Activated CD4-positive, alpha-beta T cell treated with anti-CD3 and anti-CD28 coated beads, Interleukin-2, amount 10 ng/mL, durations not matched to agents 7 days and 5 days (primary cell): ENCODE data around the gene ACP7. TPM values are rescaled to one million over a fixed set of nuclear protein-coding genes. Genes with fewer than 3 reads are reported as not detected.
"Not testable (repeated sequence)": the region's sequence is repeated elsewhere in the genome, so short reads cannot be mapped to it uniquely, and the experiment has no call there.

Experiments used
- CTCF ChIA-PET: fragments of 350-600 bp; sonication (Branson Sonifier 250); formaldehyde crosslinking; loops from one replicate; lab custom pipeline; 2021; ENCODE audit warnings: antibody characterized with exemption; lab: Charles Lee
- POLR2A ChIA-PET: fragments of 350-600 bp; sonication (Branson Sonifier 250); formaldehyde crosslinking; loops from one replicate; lab custom pipeline; 2021; ENCODE audit warnings: antibody characterized with exemption; lab: Charles Lee
- DNase-seq: peaks from one replicate; pipeline ENCODE4 v3.0.0-alpha.2; 2020
- H3K27ac Mint-ChIP-seq: one replicate; pipeline ENCODE4 v1.8.0; 2021; ENCODE audit warnings: mild to moderate bottlenecking, moderate library complexity, mixed read lengths
- H3K27me3 Mint-ChIP-seq: one replicate; pipeline ENCODE4 v1.8.0; 2021; ENCODE audit warnings: mixed read lengths
- H3K36me3 Mint-ChIP-seq: one replicate; pipeline ENCODE4 v1.8.0; 2021; ENCODE audit warnings: low read depth, mixed read lengths
- H3K4me1 Mint-ChIP-seq: one replicate; pipeline ENCODE4 v1.8.0; 2021; ENCODE audit warnings: mixed read lengths
- H3K4me3 Mint-ChIP-seq: one replicate; pipeline ENCODE4 v1.8.0; 2021; ENCODE audit warnings: mild to moderate bottlenecking, moderate library complexity, mixed read lengths
- H3K9me3 Mint-ChIP-seq: one replicate; pipeline ENCODE4 v1.8.0; 2021; ENCODE audit warnings: mixed read lengths
- total RNA-seq, 2 experiments: library from RNA; stranded (reverse); gene quantifications; one replicate each; pipeline ENCODE4 v1.2.3, GENCODE V29; 2021

The ACP7 gene
- total RNA-seq, 2 experiments from 2014 or later, result not detected

DNA sequence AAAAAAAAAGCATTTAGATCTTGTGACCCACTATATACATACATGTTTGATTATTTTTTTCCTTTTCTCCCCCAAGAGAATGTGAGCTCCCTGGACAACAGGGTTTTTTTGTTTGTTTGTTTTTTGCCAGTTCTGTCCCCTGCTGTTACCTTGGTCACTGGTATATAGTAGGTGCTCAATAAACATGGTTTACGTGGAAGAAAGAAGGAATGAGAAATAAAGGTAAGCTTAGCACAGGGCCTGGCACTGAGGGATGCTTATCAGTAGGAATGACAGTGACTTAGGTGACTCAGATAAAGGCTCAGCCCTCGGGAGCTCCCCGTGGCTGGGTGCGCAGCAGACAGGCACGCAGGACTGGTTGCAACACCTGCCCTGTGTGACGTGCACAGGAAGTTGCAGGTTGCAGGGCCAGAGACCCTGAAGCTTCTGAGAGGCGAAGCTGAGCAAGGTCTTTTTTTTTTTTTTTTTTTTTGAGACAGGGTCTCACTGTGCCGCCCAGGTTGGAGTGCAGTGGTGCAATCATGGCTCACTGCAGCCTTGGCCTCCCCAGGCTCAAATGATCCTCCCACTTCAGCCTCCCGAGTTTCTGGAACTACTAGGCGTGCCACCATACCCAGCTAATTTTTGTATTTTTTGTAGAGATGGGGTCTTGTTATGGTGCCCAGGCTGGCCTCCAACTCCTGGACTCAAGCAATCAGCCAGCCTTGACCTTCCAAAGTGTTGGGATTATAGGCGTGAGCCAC, 31.1 kb downstream of the ACP7 start:
- DNase-seq, result no peak
- POLR2A ChIA-PET, result no interaction called here
- CTCF ChIA-PET, result no interaction called here
- H3K4me3 Mint-ChIP-seq, result no peak overlapping the region
- peaks cover 8% of the 10 kb centered on the region for H3K27me3 Mint-ChIP-seq
- H3K36me3 Mint-ChIP-seq, result no peaks in the 10 kb centered on the region
- no peaks in the 10 kb centered on the region for H3K9me3 Mint-ChIP-seq
- no peak overlapping the region for H3K27ac Mint-ChIP-seq
- H3K4me1 Mint-ChIP-seq, result peaks cover 5% of the 10 kb centered on the region

DNA sequence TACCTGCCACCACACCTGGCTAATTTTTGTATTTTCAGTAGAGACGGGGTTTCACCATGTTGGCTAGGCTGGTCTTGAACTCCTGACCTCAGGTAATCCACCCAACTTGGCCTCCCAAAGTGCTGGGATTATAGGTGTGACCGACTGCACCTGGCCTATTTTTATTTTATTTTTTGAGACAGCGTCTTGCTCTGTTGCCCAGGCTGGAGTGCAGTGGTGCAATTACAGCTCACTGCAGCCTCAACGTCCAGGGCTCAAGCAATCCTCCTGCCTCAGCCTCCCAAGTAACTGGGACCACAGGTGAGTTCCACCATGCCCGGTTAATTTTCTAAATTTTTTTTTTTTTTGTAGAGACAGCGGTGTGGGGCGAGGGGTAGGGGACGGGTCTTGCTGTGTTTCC, 32.9 kb downstream of the ACP7 start:
- H3K36me3 Mint-ChIP-seq, DNase-seq, H3K9me3 Mint-ChIP-seq, H3K4me3 Mint-ChIP-seq, H3K4me1 Mint-ChIP-seq, H3K27ac Mint-ChIP-seq: not testable (repeated sequence)
- H3K27me3 Mint-ChIP-seq, result peaks cover 12% of the 10 kb centered on the region
- ChIA-PET CTCF (interaction anchor here (0.6 kb wide), 1 partner anchor 224 kb away, joined by 3 read pairs; no protein-coding TSS in a partner anchor), POLR2A (interaction anchor here (0.6 kb wide), 1 partner anchor 82 kb away, joined by 3 read pairs; no protein-coding TSS in a partner anchor)

DNA sequence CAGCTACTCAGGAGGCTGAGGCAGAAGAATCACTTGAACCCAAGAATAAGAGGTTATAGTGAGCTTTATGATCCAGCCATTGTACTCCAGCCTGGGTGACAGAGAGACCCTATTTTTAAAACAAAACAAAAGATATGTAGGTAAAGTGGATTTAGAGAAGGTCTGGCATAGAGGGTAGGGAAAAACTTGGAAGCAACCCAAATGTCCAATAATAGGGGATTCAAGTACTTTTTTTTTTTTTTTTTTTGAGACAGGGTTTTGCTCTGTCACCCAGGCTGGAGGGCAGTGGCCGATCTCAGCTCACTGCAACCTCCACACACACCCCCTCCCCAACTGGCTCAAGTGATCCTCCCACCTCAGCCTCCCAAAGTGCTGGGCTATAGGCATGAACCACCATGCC, 35.7 kb downstream of the ACP7 start:
- Mint-ChIP-seq H3K36me3 (no peaks in the 10 kb centered on the region), H3K27me3 (peaks cover 7% of the 10 kb centered on the region), H3K4me3 (no peak overlapping the region), H3K4me1 (peaks cover 20% of the 10 kb centered on the region), H3K9me3 (no peaks in the 10 kb centered on the region), H3K27ac (no peak overlapping the region)
- CTCF ChIA-PET, result interaction anchor here (0.8 kb wide), 1 partner anchor 210 kb away, joined by 3 read pairs; no protein-coding TSS in a partner anchor
- POLR2A ChIA-PET, result no interaction called here
- DNase-seq, result no peak

DNA sequence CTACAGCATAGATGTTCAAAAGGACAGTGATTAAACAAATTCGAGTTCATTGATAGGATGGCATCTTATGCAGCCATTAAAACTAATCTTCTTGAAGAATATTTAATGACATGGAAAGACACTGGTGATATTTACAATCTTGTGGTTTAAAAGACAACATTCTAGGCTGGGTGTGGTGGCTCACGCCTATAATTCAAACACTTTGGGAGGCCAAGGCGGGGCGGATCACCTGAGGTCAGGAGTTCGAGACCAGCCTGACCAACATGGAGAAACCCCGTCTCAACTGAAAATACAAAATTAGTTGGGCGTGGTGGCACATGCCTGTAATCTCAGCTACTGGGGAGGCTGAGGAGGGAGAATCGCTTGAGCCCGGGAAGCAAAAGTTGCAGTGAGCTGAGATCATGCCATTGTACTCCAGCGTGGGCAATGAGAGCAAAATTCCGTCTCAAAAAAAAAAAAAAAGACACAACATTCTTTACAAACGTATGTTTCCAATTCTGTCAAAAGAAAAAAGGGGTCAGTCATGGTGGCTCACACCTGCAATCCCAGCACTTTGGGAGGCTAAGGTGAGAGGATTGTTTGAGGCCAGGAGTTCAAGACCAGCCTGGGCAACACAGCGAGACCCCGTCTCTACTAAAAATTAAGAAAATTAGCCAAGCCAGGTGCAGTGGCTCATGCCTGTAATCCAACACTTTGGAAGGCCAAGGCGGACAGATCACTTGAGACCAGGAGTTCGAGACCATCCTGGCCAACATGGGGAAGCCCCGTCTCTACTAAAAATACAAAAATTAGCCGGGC, 39.0 kb downstream of the ACP7 start:
- POLR2A ChIA-PET, result no interaction called here
- Mint-ChIP-seq H3K4me1 (peaks cover 43% of the 10 kb centered on the region), H3K27me3 (peaks cover 5% of the 10 kb centered on the region), H3K27ac (no peak overlapping the region), H3K4me3 (peak overlapping the region; percentile 27), H3K9me3 (no peaks in the 10 kb centered on the region), H3K36me3 (peaks cover 1% of the 10 kb centered on the region)
- CTCF ChIA-PET, result interaction anchor here (0.6 to 1.0 kb wide), 4 partner anchors 15 to 784 kb away, joined by 3 to 7 read pairs (median 4); partner anchors contain the start of gene PLEKHG2
- DNase-seq, result no peak

DNA sequence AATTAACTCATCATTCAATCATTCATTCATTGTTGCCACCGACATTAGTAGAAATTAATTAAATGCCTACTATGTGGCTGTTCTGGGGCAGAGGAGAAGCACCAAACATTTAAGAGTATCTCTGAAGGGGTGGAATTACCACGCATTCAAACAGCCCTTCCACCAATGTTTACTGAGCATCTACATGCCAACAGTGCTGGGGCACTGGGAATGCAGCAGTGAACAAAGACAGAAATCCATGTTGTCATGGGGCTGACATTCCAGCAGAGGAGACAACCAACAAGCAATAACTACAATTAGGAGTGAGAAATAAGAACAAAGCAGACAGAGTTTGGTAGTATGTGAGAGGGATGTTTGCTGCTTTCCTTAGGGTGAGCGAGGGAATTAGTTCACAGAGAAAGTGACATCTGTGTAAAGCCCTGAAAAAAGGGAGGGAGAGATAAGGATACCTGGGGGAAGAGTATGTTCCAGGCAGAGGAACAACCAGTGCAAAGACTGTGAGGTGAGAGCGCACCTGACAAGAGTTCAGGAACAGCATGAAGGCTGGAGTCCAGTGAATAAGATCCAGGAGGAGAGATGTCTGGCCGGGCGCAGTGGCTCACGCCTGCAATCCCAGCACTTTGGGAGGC, 40.1 kb downstream of the ACP7 start:
- ChIA-PET POLR2A (no interaction called here), CTCF (no interaction called here)
- Mint-ChIP-seq H3K36me3 (peaks cover 1% of the 10 kb centered on the region), H3K9me3 (no peaks in the 10 kb centered on the region), H3K4me3 (peak overlapping the region; percentile 51), H3K4me1 (peaks cover 43% of the 10 kb centered on the region), H3K27me3 (peaks cover 5% of the 10 kb centered on the region), H3K27ac (no peak overlapping the region)
- no peak for DNase-seq

DNA sequence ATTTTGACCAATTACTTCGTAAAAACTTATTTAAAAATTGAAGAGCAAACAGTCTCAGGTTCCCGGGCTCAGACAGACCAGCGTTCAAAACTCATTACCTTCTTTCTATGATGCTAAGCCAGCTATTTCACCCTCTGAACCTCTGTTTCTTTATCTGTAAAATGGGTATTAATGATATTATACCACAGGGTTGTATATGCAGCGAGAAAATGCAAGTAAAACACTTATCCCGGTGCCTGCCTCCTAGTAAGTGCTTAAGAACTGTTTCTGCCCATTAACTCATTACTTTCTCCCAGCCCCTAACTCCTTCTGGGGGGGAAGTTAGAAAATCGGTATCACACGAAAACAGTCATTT, 41.0 kb downstream of the ACP7 start:
- ChIA-PET CTCF (no interaction called here), POLR2A (no interaction called here)
- Mint-ChIP-seq H3K4me3 (peak overlapping the region; percentile 85), H3K27me3 (peaks cover 5% of the 10 kb centered on the region), H3K36me3 (peaks cover 1% of the 10 kb centered on the region), H3K4me1 (peaks cover 43% of the 10 kb centered on the region), H3K9me3 (no peaks in the 10 kb centered on the region), H3K27ac (peak overlapping the region; percentile 87)
- DNase-seq, result no peak

DNA sequence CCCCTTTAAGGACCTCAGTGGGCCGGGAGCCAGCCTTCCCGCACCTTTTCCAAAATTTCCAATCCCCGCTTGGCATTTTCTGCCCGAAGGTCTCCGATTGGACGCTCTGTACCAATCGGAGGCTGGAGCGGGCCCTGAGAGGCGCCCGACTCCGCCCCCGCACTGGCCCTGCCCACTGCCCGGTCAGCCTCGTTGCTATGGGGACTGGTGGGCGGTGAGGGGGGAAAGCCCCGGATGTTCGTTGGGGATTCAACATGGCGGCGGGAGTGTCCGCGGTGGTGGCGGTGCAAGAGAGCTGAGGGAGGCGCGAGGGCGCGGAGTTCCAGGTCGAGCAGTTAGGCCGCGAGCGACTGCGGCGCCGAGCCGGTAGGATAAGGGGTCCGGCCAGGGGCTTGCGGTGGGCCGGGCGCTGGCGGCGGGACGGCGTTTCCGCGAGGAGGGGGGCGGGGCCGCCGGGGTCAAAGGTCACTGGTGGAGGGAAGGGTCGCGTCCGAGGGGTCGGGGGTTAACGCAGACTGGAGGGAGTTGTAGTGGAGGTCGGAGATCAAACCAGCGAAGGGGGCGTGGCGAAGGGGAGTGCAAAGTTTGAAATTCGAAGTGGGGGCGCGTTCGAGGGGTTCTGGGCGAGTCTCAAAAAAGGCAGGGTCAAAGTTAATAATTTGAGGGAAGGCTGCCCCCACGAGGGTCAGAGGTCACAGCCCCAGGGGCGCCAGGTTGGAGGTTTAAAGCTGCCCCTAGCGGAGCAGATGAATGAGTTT, 41.6 kb downstream of the ACP7 start, which contains the start of gene PAK4:
TSS of gene PAK4 (plus strand) at position 233 of the 758 bp plus-strand sequence. CDS start 43,768 bp downstream, outside the sequence.
- no peaks in the 10 kb centered on the region for H3K9me3 Mint-ChIP-seq

DNA sequence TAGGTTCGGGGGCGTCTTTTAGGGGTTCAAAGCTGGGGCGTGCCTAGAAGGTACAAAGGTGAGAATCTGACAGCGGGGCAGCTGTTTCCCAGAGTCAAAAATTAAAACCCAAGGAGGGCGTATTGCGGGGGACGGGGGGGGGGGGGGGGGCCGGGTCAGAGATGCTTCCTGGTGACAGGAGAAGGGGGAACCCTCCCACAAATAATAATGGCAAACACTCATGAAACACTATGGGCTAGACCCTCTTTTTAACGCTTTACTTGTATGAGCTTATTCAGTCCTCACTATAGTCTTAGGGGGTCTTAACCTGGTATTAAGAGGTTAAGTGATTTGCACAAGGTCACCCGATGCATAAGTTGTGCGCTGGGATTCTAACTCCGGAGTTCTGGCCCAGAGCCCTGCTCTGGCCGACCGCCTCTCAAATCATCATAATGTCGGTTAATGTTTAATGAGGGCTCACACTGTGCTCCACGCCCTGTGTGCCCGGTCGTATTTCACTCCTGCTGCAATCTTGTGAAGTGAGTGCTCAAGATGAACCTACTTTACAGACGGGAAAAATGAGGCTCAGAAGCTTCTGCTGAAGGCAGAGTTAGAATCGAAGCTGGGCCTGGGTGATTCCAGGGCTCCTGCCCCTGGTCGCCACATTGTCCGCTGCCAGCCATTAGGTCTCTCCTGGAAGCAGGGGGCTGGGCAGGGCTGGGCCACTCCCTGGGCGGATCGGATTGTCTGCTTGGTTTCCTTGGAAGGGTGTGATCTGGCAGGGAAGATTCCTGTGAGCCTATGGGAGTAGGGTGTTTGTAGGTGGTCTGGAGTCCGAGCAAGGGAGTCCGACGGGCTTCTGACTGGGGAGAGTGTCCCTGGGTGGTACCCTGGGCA, 42.4 kb downstream of the ACP7 start:
- POLR2A ChIA-PET, result no interaction called here
- H3K4me3 Mint-ChIP-seq, result peak overlapping the region; percentile 85
- no peaks in the 10 kb centered on the region for H3K9me3 Mint-ChIP-seq
- peaks cover 48% of the 10 kb centered on the region for H3K4me1 Mint-ChIP-seq
- CTCF ChIA-PET, result no interaction called here
- H3K27ac Mint-ChIP-seq, result peak overlapping the region; percentile 87
- peaks cover 1% of the 10 kb centered on the region for H3K36me3 Mint-ChIP-seq
- H3K27me3 Mint-ChIP-seq, result no peaks in the 10 kb centered on the region
- DNase-seq, result no peak

More for the DNA sequence above, 41.6 kb downstream of the ACP7 start, which contains the start of gene PAK4:
- POLR2A ChIA-PET, result no interaction called here
- peak; percentile 97 for DNase-seq
- Mint-ChIP-seq H3K27ac (peak within 1 kb of the TSS; percentile 87), H3K36me3 (peaks cover 1% of the 10 kb centered on the region), H3K4me3 (peak within 1 kb of the TSS; percentile 85), H3K27me3 (peaks cover 4% of the 10 kb centered on the region), H3K4me1 (peaks cover 45% of the 10 kb centered on the region)
- CTCF ChIA-PET, result no interaction called here

DNA sequence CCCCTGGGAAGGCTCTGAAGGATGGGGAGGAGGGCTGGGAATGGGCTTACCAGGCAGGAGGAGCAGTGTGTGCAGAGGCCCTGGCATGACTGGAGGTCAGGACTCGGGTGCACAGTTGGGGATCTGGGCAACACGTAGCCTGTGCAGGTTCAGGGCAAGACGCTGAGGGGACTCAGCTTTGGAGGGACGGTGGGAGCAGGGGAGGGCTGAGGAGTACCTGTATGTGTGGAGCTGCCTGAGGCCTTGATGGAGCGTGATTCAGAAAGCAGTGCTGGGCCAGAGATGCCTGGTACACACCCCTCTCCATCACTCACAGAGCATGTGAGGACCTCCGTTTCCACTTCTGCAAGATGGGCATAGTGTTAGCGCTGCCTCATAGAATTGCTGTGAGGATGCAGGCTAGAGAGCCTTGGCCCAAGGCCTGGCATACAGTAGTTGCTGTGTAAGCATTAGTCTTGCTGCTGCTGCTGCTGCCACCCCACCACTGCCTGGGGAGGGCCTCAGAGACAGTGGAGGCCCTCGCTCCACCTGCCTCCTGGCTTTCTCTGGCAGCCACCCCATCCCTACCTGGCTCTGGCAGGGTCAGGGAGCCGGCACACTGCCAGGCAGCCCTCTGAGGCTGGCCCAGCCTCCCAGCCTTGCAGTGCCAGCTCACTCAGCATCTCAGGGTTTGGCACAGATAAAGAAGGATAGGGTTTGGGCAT, 43.8 kb downstream of the ACP7 start:
- no peak overlapping the region for H3K27ac Mint-ChIP-seq
- no peaks in the 10 kb centered on the region for H3K27me3 Mint-ChIP-seq
- CTCF ChIA-PET, result interaction anchor here (1.0 kb wide), 1 partner anchor 308 kb away, joined by 3 read pairs; the partner anchor contains the start of gene RPS16

DNA sequence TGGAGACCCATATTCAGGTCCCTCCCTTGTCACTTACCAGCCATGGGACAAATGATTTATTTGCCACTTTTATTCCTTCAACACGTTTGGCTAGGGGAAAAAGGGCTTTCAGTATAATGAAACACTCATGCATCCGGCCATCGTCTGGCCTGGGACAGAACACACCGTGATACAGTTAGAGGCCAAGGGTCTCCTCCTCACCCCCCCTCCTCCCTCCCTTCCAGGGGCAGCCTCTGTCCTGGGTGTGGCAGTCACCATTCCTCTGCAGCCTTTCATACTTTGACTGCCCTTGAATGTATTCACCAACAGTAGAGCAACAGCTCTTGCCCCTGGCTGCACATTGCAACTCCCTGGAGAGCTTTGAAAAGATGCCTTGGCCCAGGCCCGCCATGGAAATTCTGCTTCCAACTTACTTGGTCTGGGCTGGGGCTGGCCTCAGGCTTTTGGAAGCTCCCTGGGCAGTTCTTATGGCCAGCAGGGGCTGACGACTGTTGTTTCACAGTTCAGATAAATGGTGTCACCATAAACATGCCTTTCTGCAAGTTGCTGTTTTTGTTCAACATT, 44.4 kb downstream of the ACP7 start:
- POLR2A ChIA-PET, result no interaction called here

More for the DNA sequence above, 43.8 kb downstream of the ACP7 start:
- Mint-ChIP-seq H3K4me1 (peaks cover 39% of the 10 kb centered on the region), H3K4me3 (no peak overlapping the region), H3K9me3 (no peaks in the 10 kb centered on the region), H3K36me3 (peaks cover 1% of the 10 kb centered on the region)
- POLR2A ChIA-PET, result no interaction called here
- no peak for DNase-seq

DNA sequence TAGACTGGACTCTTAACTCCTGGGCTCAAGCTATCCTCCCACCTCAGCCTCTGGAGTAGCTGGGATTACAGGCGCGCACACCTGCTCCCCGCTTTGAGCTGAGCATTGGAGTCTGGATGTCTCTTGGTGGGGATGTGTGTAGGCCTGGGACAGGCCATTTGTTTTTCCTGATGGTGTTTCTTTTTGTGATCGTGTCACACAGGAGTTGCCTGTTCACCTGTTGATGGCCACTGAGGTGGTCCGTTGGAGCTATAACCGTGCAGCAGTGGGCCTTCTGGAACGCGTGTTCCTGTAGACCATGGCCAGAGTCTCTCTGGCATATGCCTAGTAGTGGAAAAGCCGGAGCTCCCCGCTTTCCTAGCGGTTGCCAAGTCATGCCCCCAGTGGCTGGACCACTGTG, 44.9 kb downstream of the ACP7 start:
- Mint-ChIP-seq H3K4me1 (peaks cover 37% of the 10 kb centered on the region), H3K27me3 (no peaks in the 10 kb centered on the region), H3K27ac (no peak overlapping the region), H3K4me3 (no peak overlapping the region), H3K9me3 (no peaks in the 10 kb centered on the region), H3K36me3 (peaks cover 1% of the 10 kb centered on the region)
- CTCF ChIA-PET, result no interaction called here
- POLR2A ChIA-PET, result no interaction called here
- DNase-seq, result no peak

More for the DNA sequence above, 44.4 kb downstream of the ACP7 start:
- no peak overlapping the region for H3K4me3 Mint-ChIP-seq
- H3K9me3 Mint-ChIP-seq, result no peaks in the 10 kb centered on the region
- no peaks in the 10 kb centered on the region for H3K27me3 Mint-ChIP-seq
- peaks cover 39% of the 10 kb centered on the region for H3K4me1 Mint-ChIP-seq
- H3K36me3 Mint-ChIP-seq, result peaks cover 1% of the 10 kb centered on the region
- CTCF ChIA-PET, result interaction anchor here (1.0 kb wide), 1 partner anchor 307 kb away, joined by 3 read pairs; the partner anchor contains the start of gene RPS16
- DNase-seq, result no peak
- H3K27ac Mint-ChIP-seq, result no peak overlapping the region
